HepG2 (cell line): ENCODE results near the gene DHRS1. TPM values are rescaled to one million over a fixed set of nuclear protein-coding genes. Genes with fewer than 3 reads are reported as not detected.
A peak's percentile ranks its signal among the peaks of the same experiment; 100 is the strongest.

ENCODE experiments used
- BORCS8-MEF2B ChIP-seq: sonication (generic); formaldehyde crosslinking; IDR thresholded peaks from 2 replicates; pipeline ENCODE4 v1.8.0; 2022; ENCODE audit warnings: mild to moderate bottlenecking, missing genetic modification reagents
- CBX5 ChIP-seq: sonication (generic); formaldehyde crosslinking; IDR thresholded peaks from 2 replicates; pipeline ENCODE4 v1.4.0; 2020; ENCODE audit warnings: missing genetic modification reagents, borderline replicate concordance
- ELF4 ChIP-seq: sonication (generic); formaldehyde crosslinking; IDR thresholded peaks from 2 replicates; pipeline ENCODE4 v1.5.0; 2020; ENCODE audit warnings: missing genetic modification reagents, mild to moderate bottlenecking, moderate library complexity, borderline replicate concordance
- ETV5 ChIP-seq: IDR thresholded peaks from 2 replicates; pipeline ENCODE4 v1.6.1; 2018; ENCODE audit warnings: missing biosample characterization, missing genetic modification reagents, inconsistent platforms, borderline replicate concordance
- IRF1 ChIP-seq: sonication (generic); formaldehyde crosslinking; IDR thresholded peaks from 2 replicates; pipeline ENCODE4 v1.4.0; 2020; ENCODE audit warnings: low read depth, mild to moderate bottlenecking, missing genetic modification reagents
- MAFK ChIP-seq, 2 experiments: IDR thresholded peaks in 1 of 2; conservative IDR thresholded peaks in 1 of 2; 2 replicates each; pipeline ENCODE4 v1.6.1; 2011; ENCODE audit warnings: improper control_type of control experiment in 2 of 2, low read length in 2 of 2
- MXD4 ChIP-seq: IDR thresholded peaks from 2 replicates; pipeline ENCODE4 v1.6.1; 2016; ENCODE audit warnings: mild to moderate bottlenecking, missing biosample characterization, missing genetic modification reagents
- NR1H2 ChIP-seq: sonication (generic); formaldehyde crosslinking; IDR thresholded peaks from 2 replicates; pipeline ENCODE4 v1.8.1; 2022; ENCODE audit warnings: low read depth, missing genetic modification reagents, borderline replicate concordance
- NRL ChIP-seq: sonication (generic); formaldehyde crosslinking; IDR thresholded peaks from 2 replicates; pipeline ENCODE4 v1.5.0; 2020; ENCODE audit warnings: missing genetic modification reagents, mild to moderate bottlenecking, moderate library complexity, borderline replicate concordance
- PHF21A ChIP-seq: sonication (generic); formaldehyde crosslinking; IDR thresholded peaks from 2 replicates; pipeline ENCODE4 v1.5.0; 2020; ENCODE audit warnings: mild to moderate bottlenecking, missing genetic modification reagents
- RFX1 ChIP-seq: fragments of 450-650 bp; IDR thresholded peaks from 2 replicates; pipeline ENCODE4 v1.6.1; 2017
- TAF1 ChIP-seq: sonication (generic); formaldehyde crosslinking; IDR thresholded peaks from 2 replicates; pipeline ENCODE4 v1.4.0; 2020; ENCODE audit warnings: missing genetic modification reagents
- ZBTB43 ChIP-seq: sonication (generic); formaldehyde crosslinking; conservative IDR thresholded peaks from 2 replicates; pipeline ENCODE4 v1.4.0; 2020; ENCODE audit warnings: missing genetic modification reagents
- ZBTB8A ChIP-seq: sonication (generic); formaldehyde crosslinking; IDR thresholded peaks from 2 replicates; pipeline ENCODE4 v1.4.0; 2020; ENCODE audit warnings: mild to moderate bottlenecking, low read depth, missing genetic modification reagents, borderline replicate concordance
- ZNF143 ChIP-seq: sonication (generic); formaldehyde crosslinking; IDR thresholded peaks from 2 replicates; pipeline ENCODE4 v1.4.0; 2020; ENCODE audit warnings: missing genetic modification reagents
- ZNF296 ChIP-seq: sonication (generic); formaldehyde crosslinking; conservative IDR thresholded peaks from 2 replicates; pipeline ENCODE4 v1.5.0; 2020; ENCODE audit warnings: mild to moderate bottlenecking, missing genetic modification reagents
- ZNF44 ChIP-seq: sonication (generic); formaldehyde crosslinking; IDR thresholded peaks from 2 replicates; pipeline ENCODE4 v1.5.1; 2020; ENCODE audit warnings: mild to moderate bottlenecking, missing genetic modification reagents
- ZNF879 ChIP-seq: sonication (generic); formaldehyde crosslinking; IDR thresholded peaks from 2 replicates; pipeline ENCODE4 v1.8.1; 2023; ENCODE audit warnings: missing genetic modification reagents
- polyA plus RNA-seq, 8 experiments: library from polyadenylated mRNA; depleted of rRNA in 3 of 8; stranded (reverse) in 7 of 8; unstranded in 1 of 8; fragments of >200 nt; fragmentation: Illumina TruSeq in 4 of 8; extraction: Trizol in 4 of 8; gene quantifications; 2 replicates each; pipeline versions ENCODE4 v1.2.1 to v1.2.3, GENCODE V29; 2011 to 2016; ENCODE audit warnings: low read depth in 4 of 8, missing spikeins in 1 of 8, mixed read lengths in 1 of 8; ENCODE audit not compliant: insufficient read depth in 1 of 8
- total RNA-seq, 5 experiments: library from RNA; depleted of rRNA; stranded (reverse); fragments of >200 nt; fragmentation: Illumina TruSeq; extraction: Trizol; gene quantifications; 2 replicates each; pipeline ENCODE4 v1.2.3, GENCODE V29; 2016; ENCODE audit warnings: low read depth in 1 of 5
- TF ChIP-seq, protein P1 (sequence below): sonication (generic); formaldehyde crosslinking; conservative IDR thresholded peaks from 2 replicates; pipeline ENCODE4 v1.4.0; 2020; ENCODE audit warnings: missing genetic modification reagents
- TF ChIP-seq, protein P2 (sequence below): IDR thresholded peaks from 2 replicates; pipeline ENCODE4 v1.6.1; 2012; ENCODE audit warnings: inconsistent platforms

The DHRS1 gene
- total and polyA plus RNA-seq, 2 of the 13 experiments (the other 11 are each of a cell fraction or from before 2014, with no cell fraction given): 49.8 to 60.8 TPM

GRCh38 chr14:24332268-24332993 lies 32.9 kb upstream of the DHRS1 start (continued):
- TF ChIP-seq ZNF879 (CRISPR knock-in tag): peak; percentile 89; the same call in 1 of the 2 replicates
- TF ChIP-seq MXD4 (CRISPR knock-in tag): peak; percentile 91; the same call in 1 of the 2 replicates
- TF ChIP-seq NRL (CRISPR knock-in tag): peak; percentile 98
- peak; percentile 91; the same call in 1 of the 2 replicates for TF ChIP-seq NR1H2 (CRISPR knock-in tag)
- TF ChIP-seq TAF1: peak; percentile 58
- no peak for TF ChIP-seq ZBTB43 (CRISPR knock-in tag)
- TF ChIP-seq ETV5 (CRISPR knock-in tag): peak; percentile 14; the same call in 1 of the 2 replicates
- TF ChIP-seq, protein P1, sequence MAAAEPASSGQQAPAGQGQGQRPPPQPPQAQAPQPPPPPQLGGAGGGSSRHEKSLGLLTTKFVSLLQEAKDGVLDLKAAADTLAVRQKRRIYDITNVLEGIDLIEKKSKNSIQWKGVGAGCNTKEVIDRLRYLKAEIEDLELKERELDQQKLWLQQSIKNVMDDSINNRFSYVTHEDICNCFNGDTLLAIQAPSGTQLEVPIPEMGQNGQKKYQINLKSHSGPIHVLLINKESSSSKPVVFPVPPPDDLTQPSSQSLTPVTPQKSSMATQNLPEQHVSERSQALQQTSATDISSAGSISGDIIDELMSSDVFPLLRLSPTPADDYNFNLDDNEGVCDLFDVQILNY (CRISPR knock-in tag): peak; percentile 39; the same call in 1 of the 2 replicates
- peak; percentile 95 for TF ChIP-seq BORCS8-MEF2B
- no peak; the same call in 1 of the 2 replicates for TF ChIP-seq ZNF44 (CRISPR knock-in tag)
- no peak for TF ChIP-seq ELF4 (CRISPR knock-in tag)
- TF ChIP-seq ZBTB8A (CRISPR knock-in tag): peak; percentile 98
- TF ChIP-seq, protein P2, sequence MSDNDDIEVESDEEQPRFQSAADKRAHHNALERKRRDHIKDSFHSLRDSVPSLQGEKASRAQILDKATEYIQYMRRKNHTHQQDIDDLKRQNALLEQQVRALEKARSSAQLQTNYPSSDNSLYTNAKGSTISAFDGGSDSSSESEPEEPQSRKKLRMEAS: peak; percentile 98; the same call in 1 of the 2 replicates
- TF ChIP-seq IRF1 (CRISPR knock-in tag): 0 out of 2 replicates have a peak, but pooled peaks have one; percentile 70
- TF ChIP-seq ZNF143 (CRISPR knock-in tag): no peak
- no peak for TF ChIP-seq RFX1
- TF ChIP-seq ZNF296 (CRISPR knock-in tag): peak; percentile 18; the same call in 1 of the 2 replicates
- peak; percentile 85 for TF ChIP-seq CBX5 (CRISPR knock-in tag)
- TF ChIP-seq MAFK (conservative IDR thresholded peaks at IDR 0.05 in 1 of 2, IDR thresholded peaks at IDR 0.05 in 1 of 2; ENCODE audit: low read length in 2 of 2): no peak
- peak; percentile 67; the same call in 1 of the 2 replicates for TF ChIP-seq PHF21A (CRISPR knock-in tag)
